Measurements from ENCODE around the gene DUOX1. TPM values are rescaled to one million over a fixed set of nuclear protein-coding genes. Genes with fewer than 3 reads are reported as not detected.

The DUOX1 gene
- total and polyA plus RNA-seq, 8 donors: 2.9 to 114 (median 62.6) TPM; not detected in 1

GRCh38 chr15:45148076-45149059, 18.6 kb downstream of the DUOX1 start:
- no peak overlapping the region for H3K4me3 ChIP-seq
- TF ChIP-seq POLR2A (IDR thresholded peaks at IDR 0.05) (no peak), POLR2AphosphoS5 (IDR thresholded peaks at IDR 0.05) (no peak), EP300 (IDR thresholded peaks at IDR 0.05) (no peak)
- TF ChIP-seq, protein P1, sequence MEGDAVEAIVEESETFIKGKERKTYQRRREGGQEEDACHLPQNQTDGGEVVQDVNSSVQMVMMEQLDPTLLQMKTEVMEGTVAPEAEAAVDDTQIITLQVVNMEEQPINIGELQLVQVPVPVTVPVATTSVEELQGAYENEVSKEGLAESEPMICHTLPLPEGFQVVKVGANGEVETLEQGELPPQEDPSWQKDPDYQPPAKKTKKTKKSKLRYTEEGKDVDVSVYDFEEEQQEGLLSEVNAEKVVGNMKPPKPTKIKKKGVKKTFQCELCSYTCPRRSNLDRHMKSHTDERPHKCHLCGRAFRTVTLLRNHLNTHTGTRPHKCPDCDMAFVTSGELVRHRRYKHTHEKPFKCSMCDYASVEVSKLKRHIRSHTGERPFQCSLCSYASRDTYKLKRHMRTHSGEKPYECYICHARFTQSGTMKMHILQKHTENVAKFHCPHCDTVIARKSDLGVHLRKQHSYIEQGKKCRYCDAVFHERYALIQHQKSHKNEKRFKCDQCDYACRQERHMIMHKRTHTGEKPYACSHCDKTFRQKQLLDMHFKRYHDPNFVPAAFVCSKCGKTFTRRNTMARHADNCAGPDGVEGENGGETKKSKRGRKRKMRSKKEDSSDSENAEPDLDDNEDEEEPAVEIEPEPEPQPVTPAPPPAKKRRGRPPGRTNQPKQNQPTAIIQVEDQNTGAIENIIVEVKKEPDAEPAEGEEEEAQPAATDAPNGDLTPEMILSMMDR (IDR thresholded peaks at IDR 0.05): no peak
- H3K27me3 ChIP-seq: no peaks in the 10 kb centered on the region
- H3K27ac ChIP-seq: no peak overlapping the region
- no peaks in the 10 kb centered on the region for H3K9me3 ChIP-seq
- H3K36me3 ChIP-seq: peaks cover 19 to 64% (median 39%) of the 10 kb centered on the region in 4 donors
- peaks cover 0 to 9% (median 2%) of the 10 kb centered on the region in 4 donors for H3K4me1 ChIP-seq
- intact Hi-C loops (cut with DNase I; ENCODE audit: low total_unique reads): no loop called here
- WGBS, 5 donors: 80 to 91% (median 86%) methylated on average over 9 to 12 of the region's 12 CpGs
- no peak for DNase-seq

DNA sequence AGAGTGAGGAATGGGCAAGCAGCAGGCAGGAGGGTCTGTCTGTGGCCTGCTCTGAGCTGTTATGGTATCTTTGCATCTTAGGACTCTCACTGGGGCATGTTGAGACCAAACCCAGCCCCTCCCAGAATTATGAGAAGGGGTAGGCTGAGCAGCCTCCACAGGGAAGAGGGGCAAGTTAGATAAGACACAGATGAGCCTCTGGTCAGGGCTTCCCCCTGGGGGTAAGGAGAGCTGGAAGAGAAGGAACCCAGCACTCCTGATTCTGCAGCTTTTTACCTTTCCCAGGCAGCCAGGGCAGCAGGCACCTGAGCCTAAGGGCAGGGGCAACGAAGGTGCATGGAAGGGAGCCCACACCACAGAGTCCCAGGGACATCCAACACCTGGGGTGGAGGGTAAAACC, 19.3 kb downstream of the DUOX1 start:
- Histone ChIP-seq H3K9me3 (no peaks in the 10 kb centered on the region), H3K27me3 (no peaks in the 10 kb centered on the region), H3K27ac (no peak overlapping the region), H3K36me3 (peaks cover 17 to 65% (median 37%) of the 10 kb centered on the region in 4 donors), H3K4me3 (no peak overlapping the region), H3K4me1 (peaks cover 0 to 9% (median 2%) of the 10 kb centered on the region in 4 donors)
- intact Hi-C loops (cut with DNase I; ENCODE audit: low total_unique reads): no loop called here
- TF ChIP-seq POLR2AphosphoS5 (IDR thresholded peaks at IDR 0.05) (no peak), POLR2A (IDR thresholded peaks at IDR 0.05) (no peak), EP300 (IDR thresholded peaks at IDR 0.05) (no peak)
- TF ChIP-seq, protein P1 (IDR thresholded peaks at IDR 0.05): no peak
- DNase-seq: no peak
- 59 to 89% (median 65%) methylated on average over 1 of the region's 1 CpG for WGBS, 5 donors

DNA sequence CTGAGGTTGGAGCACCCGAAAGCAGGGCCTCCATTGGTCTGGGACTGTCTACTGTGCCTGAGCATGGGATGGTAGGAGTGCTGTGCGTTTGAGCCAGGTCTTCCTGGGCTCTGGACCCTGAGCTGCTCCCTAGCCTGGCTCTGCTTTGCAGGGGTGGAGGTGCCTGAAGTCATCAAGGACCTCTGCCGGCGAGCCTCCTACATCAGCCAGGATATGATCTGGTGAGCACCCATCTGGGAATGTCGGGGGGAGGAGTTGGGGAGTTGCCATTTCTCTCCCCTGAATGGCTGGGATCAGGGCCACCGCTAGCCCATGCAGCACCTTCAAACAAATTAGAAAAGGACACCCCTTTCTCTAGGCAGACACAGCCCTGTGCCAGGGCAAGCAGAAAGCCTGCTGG, 20.7 kb downstream of the DUOX1 start:
- Histone ChIP-seq H3K4me1 (peaks cover 0 to 9% (median 2%) of the 10 kb centered on the region in 4 donors), H3K36me3 (peaks cover 16 to 57% (median 32%) of the 10 kb centered on the region in 4 donors), H3K9me3 (no peaks in the 10 kb centered on the region), H3K4me3 (no peak overlapping the region), H3K27me3 (no peaks in the 10 kb centered on the region), H3K27ac (no peak overlapping the region)
- intact Hi-C loops (cut with DNase I; ENCODE audit: low total_unique reads): no loop called here
- DNase-seq: no peak
- WGBS, 5 donors: 82 to 91% (median 83%) methylated on average over 5 to 6 of the region's 6 CpGs
- TF ChIP-seq, protein P1 (IDR thresholded peaks at IDR 0.05): no peak
- TF ChIP-seq POLR2A (IDR thresholded peaks at IDR 0.05): no peak
- TF ChIP-seq POLR2AphosphoS5 (IDR thresholded peaks at IDR 0.05): no peak
- no peak for TF ChIP-seq EP300 (IDR thresholded peaks at IDR 0.05)

DNA sequence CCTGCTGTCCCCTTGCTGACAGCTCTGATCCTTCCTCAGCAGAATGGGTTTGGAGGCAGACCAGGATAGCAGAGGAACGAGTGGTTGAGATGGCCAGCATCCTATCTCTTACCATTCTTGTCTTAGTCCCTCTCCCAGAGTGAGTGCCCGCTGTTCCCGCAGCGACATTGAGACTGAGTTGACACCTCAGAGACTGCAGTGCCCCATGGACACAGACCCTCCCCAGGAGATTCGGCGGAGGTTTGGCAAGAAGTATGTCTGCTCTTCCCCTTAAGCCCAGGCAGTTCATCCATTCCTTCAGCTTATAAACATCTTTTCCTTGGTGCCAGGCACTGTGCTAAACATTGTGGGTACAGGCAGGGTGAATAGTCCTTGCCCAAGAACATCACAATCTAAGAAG, 21.2 kb downstream of the DUOX1 start:
- Histone ChIP-seq H3K4me1 (peaks cover 0 to 6% (median 1%) of the 10 kb centered on the region in 4 donors), H3K27ac (no peak overlapping the region), H3K4me3 (no peak overlapping the region), H3K9me3 (no peaks in the 10 kb centered on the region), H3K36me3 (peaks cover 16 to 62% (median 35%) of the 10 kb centered on the region in 4 donors), H3K27me3 (no peaks in the 10 kb centered on the region)
- intact Hi-C loops (cut with DNase I; ENCODE audit: low total_unique reads): no loop called here
- no peak for DNase-seq
- TF ChIP-seq, protein P1 (IDR thresholded peaks at IDR 0.05): no peak
- TF ChIP-seq POLR2AphosphoS5 (IDR thresholded peaks at IDR 0.05): no peak
- TF ChIP-seq POLR2A (IDR thresholded peaks at IDR 0.05): no peak
- no peak for TF ChIP-seq EP300 (IDR thresholded peaks at IDR 0.05)
- WGBS, 5 donors: 90 to 96% (median 95%) methylated on average over 6 of the region's 6 CpGs
